Ovary (tissue), 9 donors: ENCODE measurements around the gene ZNF853. TPM values are rescaled to one million over a fixed set of nuclear protein-coding genes. Genes with fewer than 3 reads are reported as not detected.
A peak's percentile ranks its signal among the peaks of the same experiment; 100 is the strongest.
"Not testable (repeated sequence)": the region's sequence is repeated elsewhere in the genome, so short reads cannot be mapped to it uniquely, and the experiment has no call there.

ENCODE experiments used
- DNase-seq, 5 donors: peaks; one replicate each; pipeline ENCODE4 v3.0.0-alpha.2; 2019 to 2020
- H3K27ac ChIP-seq, 2 donors: fragments of 200-600 bp; one replicate each; pipeline versions ENCODE4 v1.5.1 to v1.8.0; 2019 to 2022
- H3K27me3 ChIP-seq: fragments of 200-600 bp; one replicate; pipeline ENCODE4 v1.8.0; 2022
- H3K36me3 ChIP-seq: fragments of 200-600 bp; sonication (generic); one replicate; pipeline ENCODE4 v1.5.1; 2019
- H3K4me1 ChIP-seq: one replicate; pipeline ENCODE4 v1.8.1; 2013; ENCODE audit warnings: mild to moderate bottlenecking, moderate library complexity; ENCODE audit not compliant: insufficient read depth
- H3K4me3 ChIP-seq: fragments of 200-600 bp; sonication (generic); one replicate; pipeline ENCODE4 v1.5.1; 2017
- H3K9me3 ChIP-seq, 2 donors: fragments of 200-600 bp in 1 of 2; sonication (generic) in 1 of 2; one replicate each; pipeline versions ENCODE4 v1.5.1 to v1.8.1; 2013 to 2019; ENCODE audit warnings: mild to moderate bottlenecking in 1 of 2, moderate library complexity in 1 of 2
- CTCF ChIP-seq, 3 donors: fragments of 450-650 bp in 2 of 3; fragments of 200-600 bp in 1 of 3; IDR thresholded peaks; one replicate each; pipeline versions ENCODE4 v1.5.1 to v1.8.0; 2016 to 2022; ENCODE audit warnings: antibody characterized with exemption in 3 of 3, mild to moderate bottlenecking in 1 of 3
- EP300 ChIP-seq: sonication (generic); formaldehyde crosslinking; IDR thresholded peaks from one replicate; pipeline ENCODE4 v1.6.1; 2017; ENCODE audit warnings: antibody characterized with exemption
- POLR2A ChIP-seq: fragments of 450-650 bp; IDR thresholded peaks from one replicate; pipeline ENCODE4 v1.6.1; 2017; ENCODE audit warnings: antibody characterized with exemption, mild to moderate bottlenecking, moderate library complexity
- WGBS, 3 donors: extraction: QIAGEN DNeasy Blood & Tissue Kit in 1 of 3; methylation state at CpG; one replicate each; pipeline versions ENCODE4 v1.1.5 to v1.1.7; 2013 to 2017; 5-methylcytosine and 5-hydroxymethylcytosine counted together
- intact Hi-C, 4 donors: fragments of 100-400 bp; cut with DNase I; formaldehyde crosslinking; loops; one replicate each; pipeline versions ENCODE4 v1.11.0 to v1.15.1; 2022 to 2023
- polyA plus RNA-seq, 2 donors: library from polyadenylated mRNA; stranded (reverse); fragments of 200-250 nt in 1 of 2; fragments of 350-450 nt in 1 of 2; fragmentation: Illumina TruSeq in 1 of 2; extraction: RNeasy Lipid Tissue Mini Kit (QIAGEN cat#74804) in 1 of 2; gene quantifications; one replicate each; pipeline ENCODE4 v1.2.3, GENCODE V29; 2013 to 2014
- total RNA-seq, 7 donors: library from RNA; depleted of rRNA in 2 of 7; stranded (reverse); fragments of >200 nt in 2 of 7; fragmentation: NEBNext Ultra II Directional in 3 of 7; extraction: Animal tissue kit (Norgen Biotek cat#: 25700) in 3 of 7; gene quantifications; one replicate each; pipeline versions ENCODE4 v1.1.0 to v1.2.4, GENCODE V29; 2016 to 2023
- donor health status: DM: no; HTN: no; CAD: no; lungs with moderate emphysema.
- donor health status: DM: no; HTN: no; CAD: no.
- donor health status: Bipolar disorder and iron deficiency.
- donor health status: DM: yes; HTN: yes; CAD: no.
- donor health status: DM: no; HTN: no; CAD: no.
- donor health status: DM: yes; HTN: yes; CAD: no.

ZNF853 gene
- total and polyA plus RNA-seq, 9 donors, result 9.1 to 25.9 (median 18.5) TPM

DNA sequence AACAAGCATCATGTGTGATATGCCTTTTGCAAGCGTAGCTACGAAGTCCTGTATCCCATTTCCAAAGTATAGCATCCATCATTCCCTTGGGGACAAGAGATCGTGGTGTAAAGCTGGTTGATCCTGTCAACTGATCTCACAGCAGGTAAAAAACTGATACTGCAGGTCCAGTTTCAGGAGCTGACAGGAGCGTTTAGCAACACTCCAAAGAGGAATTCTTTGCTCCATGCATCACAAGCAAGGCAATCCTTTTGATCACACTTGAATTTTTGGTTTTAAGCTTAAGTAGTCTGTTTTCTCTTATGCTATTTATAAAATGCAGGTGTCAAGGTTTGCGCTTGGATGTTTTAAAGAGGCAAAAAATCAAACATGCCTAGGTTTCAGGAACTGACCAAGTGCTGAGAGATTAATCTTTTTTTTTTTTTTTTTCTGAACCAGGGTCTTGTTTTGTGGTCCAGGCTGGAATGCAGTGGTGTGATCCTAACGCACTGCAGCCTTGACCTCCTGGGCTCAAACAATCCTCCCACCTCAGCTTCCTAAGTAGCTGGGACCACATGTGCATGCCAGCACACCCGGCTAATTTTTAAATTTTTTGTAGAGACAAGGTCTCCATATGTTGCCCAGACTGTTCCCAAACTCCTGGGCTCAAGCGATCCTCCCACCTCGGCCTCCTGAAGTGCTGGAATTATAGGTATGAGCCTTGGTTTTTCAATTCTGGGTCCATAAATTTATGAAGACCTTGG lies 40.0 kb upstream of the ZNF853 start:
- DNase-seq, result peak in 3 of 5 donors; percentile 34 to 56 (median 49)
- H3K36me3 ChIP-seq, result no peaks in the 10 kb centered on the region
- TF ChIP-seq CTCF (IDR thresholded peaks at IDR 0.05), result no peak
- no peak for TF ChIP-seq POLR2A
- TF ChIP-seq EP300, result no peak
- H3K27me3 ChIP-seq, result no peaks in the 10 kb centered on the region
- intact Hi-C loops, result no loop called here
- no peak overlapping the region for H3K4me3 ChIP-seq
- H3K27ac ChIP-seq, result no peak overlapping the region
- whole genome bisulfite sequencing, 3 donors, result 12 to 45% (median 12%) methylated on average over 9 of the region's 9 CpGs
- H3K4me1 ChIP-seq, result peaks cover 5% of the 10 kb centered on the region
- H3K9me3 ChIP-seq, result no peaks in the 10 kb centered on the region

- H3K4me1 ChIP-seq, result peaks cover 5% of the 10 kb centered on the region
- H3K27me3 ChIP-seq, result no peaks in the 10 kb centered on the region
- 48 to 66% (median 57%) methylated on average over 14 of the region's 14 CpGs for WGBS, 3 donors
- TF ChIP-seq CTCF (IDR thresholded peaks at IDR 0.05) (no peak), EP300 (no peak)
- peak in 3 of 5 donors; percentile 19 to 40 (median 40) for DNase-seq
- no peaks in the 10 kb centered on the region for H3K9me3 ChIP-seq
- H3K36me3 ChIP-seq, result no peaks in the 10 kb centered on the region
- intact Hi-C loops, result no loop called here
- no peak overlapping the region for H3K27ac ChIP-seq
- peak overlapping the region; percentile 64 for H3K4me3 ChIP-seq
Observed at GRCh38 chr7:6576024-6576866, 39.2 kb upstream of the ZNF853 start.

- intact Hi-C loops, H3K4me1 ChIP-seq, H3K9me3 ChIP-seq, H3K27me3 ChIP-seq, H3K36me3 ChIP-seq: not testable (repeated sequence)
- WGBS, 3 donors, result 5 to 10% (median 7%) methylated on average over 14 of the region's 14 CpGs
- peak in 1 of 5 donors; percentile 35 for DNase-seq
- H3K27ac ChIP-seq, result peak overlapping the region; percentile 80 to 99
- peak overlapping the region; percentile 64 for H3K4me3 ChIP-seq
Observed at GRCh38 chr7:6576867-6577368, 38.5 kb upstream of the ZNF853 start.

- Histone ChIP-seq H3K9me3 (no peaks in the 10 kb centered on the region), H3K4me1 (peaks cover 5% of the 10 kb centered on the region), H3K27ac (peak within 1 kb of the TSS; percentile 80 to 99), H3K36me3 (no peaks in the 10 kb centered on the region), H3K4me3 (peak within 1 kb of the TSS; percentile 64), H3K27me3 (no peaks in the 10 kb centered on the region)
- DNase-seq, result peak; percentile 85 to 93 (median 89)
- intact Hi-C loops, result no loop called here
- 10 to 14% (median 14%) methylated on average over 49 to 51 of the region's 51 CpGs for WGBS, 3 donors
- peak; percentile 94 for TF ChIP-seq POLR2A
- TF ChIP-seq CTCF (IDR thresholded peaks at IDR 0.05), result no peak
- TF ChIP-seq EP300, result no peak
Observed at GRCh38 chr7:6577369-6578113, 37.9 kb upstream of the ZNF853 start, which contains the start of gene ZDHHC4. Gene ZDHHC4, plus strand, starts transcription at chr7:6577454. Its CDS starts 3,108 bp downstream, at chr7:6580562.
